GM19467 (cell line): Measurements from ENCODE around the gene CTBP1.

ENCODE experiments used
- ATAC-seq: cut with Tn5 transposase; IDR thresholded peaks from one replicate; pipeline ENCODE4 v1.9.1; 2021; ENCODE audit warnings: mild to moderate bottlenecking, moderate library complexity; ENCODE audit not compliant: unreplicated experiment

The CTBP1 gene

GRCh38 chr4:1225272-1226143 is 23.4 kb downstream of the CTBP1 start:
- no peak for ATAC-seq

DNA sequence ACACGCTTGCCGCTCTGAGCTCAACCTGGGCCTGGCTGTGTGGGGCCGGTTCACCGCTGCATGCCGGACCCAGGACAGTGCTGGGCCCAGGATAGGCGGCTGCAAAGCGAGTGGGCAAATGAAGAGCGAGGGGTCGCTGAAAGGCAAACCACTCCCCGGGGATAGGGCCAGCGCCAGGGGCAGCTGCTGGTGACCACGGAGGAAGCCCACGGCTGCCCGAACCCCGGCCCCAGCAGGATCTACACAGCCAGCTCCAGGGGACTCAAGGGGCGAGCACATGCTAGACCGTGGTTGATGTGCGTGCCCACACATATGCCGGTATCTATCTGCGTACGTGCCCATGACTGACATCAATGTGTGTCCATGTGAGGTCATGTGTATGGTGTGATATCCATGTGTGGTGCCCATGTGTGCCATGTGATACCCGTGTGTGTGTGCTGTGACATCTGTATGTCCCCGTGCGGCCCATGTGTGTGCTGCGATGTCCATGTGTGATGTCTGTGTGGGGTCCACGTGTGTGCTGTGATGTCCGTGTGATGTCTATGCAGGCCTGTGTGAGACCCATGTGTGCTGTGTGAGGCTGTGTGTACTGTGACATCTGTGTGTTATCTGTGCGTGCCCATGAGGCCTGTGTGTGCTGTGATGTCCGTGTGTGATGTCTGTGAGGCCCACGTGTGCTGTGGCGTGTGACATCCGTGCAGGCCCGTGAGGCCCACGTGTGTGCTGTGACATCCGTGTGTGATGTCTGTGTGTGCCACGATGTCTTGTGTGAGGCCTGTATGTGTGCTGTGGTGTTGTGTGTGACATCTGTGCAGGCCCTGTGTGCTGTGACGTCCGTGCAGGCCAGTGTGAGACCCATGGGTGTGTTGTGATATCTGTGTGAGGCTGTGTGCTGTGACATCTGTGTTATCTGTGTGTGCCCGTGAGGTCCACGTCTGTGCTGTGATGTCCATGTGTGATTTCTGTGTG is 24.8 kb downstream of the CTBP1 start:
- no peak for ATAC-seq

- ATAC-seq = no peak
Measured at GRCh38 chr4:1222938-1223690, 25.8 kb downstream of the CTBP1 start.

DNA sequence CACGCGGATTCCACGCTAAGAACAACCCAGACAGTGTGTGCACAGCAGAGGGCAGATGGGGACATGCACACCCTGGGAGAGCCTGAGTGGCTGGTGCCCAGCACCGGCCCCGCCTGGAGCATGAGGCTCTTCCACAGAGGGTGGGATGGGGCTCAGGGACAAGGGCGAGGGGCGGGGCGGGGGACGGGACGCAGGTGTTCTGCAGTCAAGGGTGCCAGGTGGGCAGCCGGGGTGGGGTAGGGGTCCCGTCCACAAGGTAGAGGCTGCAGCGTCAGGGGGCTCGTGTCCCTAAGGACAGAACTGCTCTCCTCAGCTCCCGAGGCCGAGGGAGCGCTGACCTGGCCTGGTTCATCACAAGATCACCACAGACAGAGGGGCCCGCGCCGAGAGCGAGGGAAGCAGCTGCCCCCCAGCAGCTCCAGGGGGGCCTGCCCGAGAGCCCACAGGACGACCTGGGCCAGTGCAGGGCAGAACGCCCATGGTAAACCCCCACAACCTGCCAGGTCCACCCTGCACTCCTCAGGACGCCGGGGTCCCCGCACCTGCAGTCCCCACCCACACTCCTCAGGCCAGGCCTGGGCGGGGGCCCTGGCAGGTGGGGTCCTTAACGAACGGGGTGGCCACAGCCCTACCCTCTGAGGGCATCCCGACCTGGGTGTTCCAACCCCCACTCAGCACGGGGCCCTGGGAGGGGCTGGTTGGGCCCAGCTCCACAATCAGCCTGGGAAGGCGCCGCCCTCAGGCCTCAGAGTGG is 26.7 kb downstream of the CTBP1 start:
- no peak for ATAC-seq

DNA sequence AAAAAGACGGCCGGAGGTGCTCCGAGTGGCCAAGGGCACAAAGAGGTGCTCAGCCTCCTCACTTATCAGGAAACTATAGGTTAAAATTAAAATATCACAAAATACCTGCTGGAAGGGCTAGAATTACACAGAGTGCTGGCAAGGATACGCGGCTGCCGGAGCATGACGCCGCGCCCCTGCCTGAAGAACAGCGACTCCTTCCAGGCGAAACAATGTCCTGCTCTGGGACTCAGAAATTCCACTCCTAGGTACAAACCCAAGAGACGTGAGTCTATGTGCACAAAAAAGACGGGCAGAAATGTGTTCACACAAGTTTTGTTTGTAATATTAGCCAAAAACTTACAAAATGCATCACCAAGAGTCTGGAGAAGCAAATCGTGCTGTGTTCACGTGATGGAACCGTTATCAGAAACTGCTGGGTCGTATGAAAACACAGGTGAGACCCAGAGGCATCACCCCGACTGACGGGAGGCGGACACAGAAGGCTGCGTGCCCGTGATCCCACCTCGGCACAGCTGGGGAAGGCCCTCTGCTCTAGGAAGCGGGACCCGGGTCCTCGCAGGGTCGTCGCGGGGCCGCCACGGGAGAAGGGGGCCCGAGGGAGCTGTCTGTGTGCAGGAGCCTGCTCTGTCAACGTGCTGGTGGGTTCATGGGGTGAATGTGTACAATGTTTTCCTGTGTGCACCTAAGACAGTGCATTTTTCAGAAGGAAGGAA is 27.6 kb downstream of the CTBP1 start:
- ATAC-seq = no peak

- ATAC-seq = no peak
Measured at GRCh38 chr4:1220566-1220965, 28.4 kb downstream of the CTBP1 start.

GRCh38 chr4:1219566-1219950 is 29.4 kb downstream of the CTBP1 start:
- no peak for ATAC-seq

- ATAC-seq = peak; percentile 54
Measured at GRCh38 chr4:1218634-1219565, 30.0 kb downstream of the CTBP1 start.

- no peak for ATAC-seq
Measured at GRCh38 chr4:1217366-1217765, 31.6 kb downstream of the CTBP1 start.

DNA sequence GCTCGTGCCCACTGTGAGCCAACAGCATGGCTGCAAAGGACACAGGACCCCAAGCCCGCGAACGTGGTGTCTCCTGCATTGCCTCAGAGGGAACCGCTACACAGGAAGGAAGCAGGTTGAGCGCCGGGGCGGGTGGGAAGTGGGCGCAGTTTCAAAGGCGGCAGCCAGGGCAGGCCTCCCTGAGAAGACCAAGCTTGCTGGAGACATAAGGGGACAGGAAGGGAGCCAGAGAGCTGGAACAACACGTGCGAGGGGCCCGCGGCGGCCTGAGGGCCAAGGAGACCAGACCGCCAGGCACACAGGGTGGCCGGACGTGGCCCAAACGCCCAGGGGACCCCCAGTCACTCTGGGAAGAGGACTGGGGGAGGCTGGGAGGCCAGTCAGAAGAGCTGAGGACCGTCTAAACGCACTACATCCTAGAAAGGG is 32.0 kb downstream of the CTBP1 start:
- no peak for ATAC-seq

- ATAC-seq = no peak
Measured at GRCh38 chr4:1216076-1216614, 32.8 kb downstream of the CTBP1 start.

- peak; percentile 44 for ATAC-seq
Measured at GRCh38 chr4:1215141-1216075, 33.5 kb downstream of the CTBP1 start.

DNA sequence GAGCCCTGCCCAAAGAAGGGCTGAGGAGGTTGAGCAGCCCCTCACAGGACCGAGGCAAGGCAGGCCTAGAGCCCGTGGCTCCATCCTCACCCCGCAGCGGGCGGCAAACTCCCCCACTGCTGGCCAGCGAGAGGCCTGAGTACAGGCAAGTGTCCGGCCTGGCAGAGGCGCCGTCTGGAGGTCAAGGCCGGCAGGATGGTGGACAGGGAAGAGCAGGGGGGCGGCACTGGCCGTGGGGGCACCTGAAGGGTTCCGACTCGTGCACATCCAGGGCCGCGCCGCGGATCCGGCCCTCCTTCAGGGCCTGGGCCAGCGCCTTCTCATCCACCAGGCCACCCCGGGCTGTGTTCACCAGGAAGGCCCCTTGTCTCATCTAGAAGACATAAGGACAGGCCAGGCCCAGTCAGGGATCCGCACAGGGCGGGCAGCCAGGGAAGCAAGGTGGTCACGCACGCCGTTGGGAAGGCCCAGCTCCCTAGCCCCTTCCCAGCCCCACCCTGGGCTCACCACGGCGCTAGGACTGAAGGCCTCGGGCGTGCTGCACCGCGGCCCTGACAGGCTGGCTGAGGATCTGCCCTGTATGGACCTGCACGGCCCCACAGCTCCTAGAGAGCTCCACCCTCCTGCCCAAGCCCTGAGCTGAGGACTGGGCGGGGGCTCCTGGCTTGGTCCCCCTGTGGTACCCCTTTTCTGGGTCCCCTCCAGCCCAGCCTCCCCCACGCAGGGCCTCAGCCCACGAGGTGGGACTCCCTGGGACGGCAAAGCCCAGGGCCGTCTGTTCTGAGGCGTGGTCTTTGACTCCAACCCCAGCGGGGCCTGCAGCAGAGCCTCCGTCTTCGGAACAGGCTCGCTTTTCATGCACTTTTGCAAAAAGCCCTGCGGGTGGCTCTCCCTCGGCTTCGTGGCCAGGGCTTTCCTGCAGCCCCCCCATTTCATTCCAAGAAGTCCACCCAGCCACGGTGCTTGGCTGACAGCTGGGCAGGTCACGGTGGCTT is 34.5 kb downstream of the CTBP1 start:
- no peak for ATAC-seq

GRCh38 chr4:1213336-1213995 is 35.5 kb downstream of the CTBP1 start:
- no peak for ATAC-seq

GRCh38 chr4:1212546-1213335 is 36.2 kb downstream of the CTBP1 start:
- ATAC-seq = no peak
